NCI-H510A treated with DMSO at 0.1 percent for 48 hours (cell line): Measurements from ENCODE around the gene ABHD18.

ENCODE experiments used
- DNase-seq: peaks from one replicate; lab custom pipeline; 2025; lab: John Stamatoyannopoulos, UW

The ABHD18 gene

GRCh38 chr4:128068918-128069317 is 103.7 kb downstream of the ABHD18 start:
- DNase-seq: no peak

- no peak for DNase-seq
Measured at GRCh38 chr4:128076464-128076863, 111.3 kb downstream of the ABHD18 start.
